Fibroblast of pulmonary artery (primary cell): Measurements from ENCODE around the gene LSM14B.
A peak's percentile ranks its signal among the peaks of the same experiment; 100 is the strongest.

Experiments used
- DNase-seq: peaks from one replicate; pipeline ENCODE4 v3.0.0-alpha.2; 2010; ENCODE audit warnings: low read depth
- H3K4me3 ChIP-seq: replicated peaks from 2 replicates; pipeline ENCODE4 v1.5.1; 2011; ENCODE audit warnings: low read depth, mild to moderate bottlenecking, control low read depth, low read length, moderate library complexity
- CTCF ChIP-seq: IDR thresholded peaks from 2 replicates; pipeline ENCODE4 v1.5.1; 2011; ENCODE audit warnings: mild to moderate bottlenecking, control low read depth, low read length, inconsistent platforms; ENCODE audit errors: missing control alignments

The LSM14B gene

DNA sequence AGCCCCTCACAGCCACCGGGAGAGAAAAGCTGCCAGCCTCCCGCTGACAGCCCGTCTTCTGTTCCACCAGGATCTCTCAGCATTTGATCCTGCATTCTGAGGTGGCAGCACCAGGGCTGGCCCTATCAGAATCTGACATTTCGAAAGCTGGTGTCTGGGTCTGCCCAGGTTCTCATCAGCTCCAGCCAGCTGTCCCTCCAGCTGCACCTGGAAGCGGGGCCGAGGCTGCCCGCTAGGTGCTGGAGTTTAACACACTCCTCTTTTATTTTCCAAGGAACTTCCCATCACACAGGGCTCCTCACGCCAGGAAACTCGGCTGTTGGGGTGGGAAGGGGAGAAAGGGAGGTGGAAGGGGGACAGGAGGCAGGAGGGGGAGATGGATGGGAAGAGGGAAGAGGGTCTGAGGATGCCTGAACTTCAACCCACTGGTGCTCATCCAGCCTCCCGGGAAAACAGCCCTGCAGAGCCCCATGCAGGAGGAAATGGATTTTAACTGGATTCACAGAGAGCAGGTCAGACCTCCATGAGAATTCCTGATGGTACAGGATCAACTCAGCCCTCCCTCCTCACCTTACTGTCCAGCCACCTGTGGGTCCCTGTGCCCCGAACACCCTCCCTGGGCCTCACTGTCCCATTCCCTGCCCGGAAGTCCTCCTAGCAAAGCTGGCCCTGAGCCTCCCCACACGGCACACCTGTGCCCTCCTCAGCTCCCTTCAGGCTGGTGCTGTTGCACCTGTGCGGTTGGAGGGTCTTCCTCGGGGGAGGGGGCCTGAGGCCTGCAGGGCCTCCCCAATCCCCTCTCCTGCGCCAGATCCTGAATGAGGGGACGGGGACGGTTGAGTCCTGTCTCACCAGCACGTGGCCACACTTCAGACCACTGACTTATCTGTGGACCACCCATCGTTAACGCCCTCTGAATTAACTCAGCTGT, 3.9 kb upstream of the LSM14B start:
- DNase-seq = no peak
- no peak overlapping the region for H3K4me3 ChIP-seq
- TF ChIP-seq CTCF = no peak

DNA sequence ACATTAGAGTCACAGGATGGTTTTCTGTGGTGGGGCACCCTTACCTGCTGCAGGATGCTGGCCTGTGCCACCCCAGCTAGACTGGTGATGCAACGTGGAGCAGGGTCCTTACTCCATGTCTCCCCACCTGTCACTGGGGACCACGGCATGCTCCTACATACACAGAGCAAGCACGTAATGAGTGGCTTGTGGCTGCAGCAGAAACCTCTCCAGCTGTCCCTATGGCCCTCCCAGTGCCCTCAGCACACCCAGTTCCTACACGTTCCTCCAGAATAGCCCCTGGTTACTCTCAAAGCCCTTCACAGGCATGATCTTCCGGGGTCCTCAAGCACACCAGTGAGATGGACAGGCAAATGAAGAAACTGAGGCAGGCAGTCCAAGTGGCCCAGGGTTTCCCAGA, 3.2 kb upstream of the LSM14B start:
- no peak for TF ChIP-seq CTCF
- no peak overlapping the region for H3K4me3 ChIP-seq
- no peak for DNase-seq

DNA sequence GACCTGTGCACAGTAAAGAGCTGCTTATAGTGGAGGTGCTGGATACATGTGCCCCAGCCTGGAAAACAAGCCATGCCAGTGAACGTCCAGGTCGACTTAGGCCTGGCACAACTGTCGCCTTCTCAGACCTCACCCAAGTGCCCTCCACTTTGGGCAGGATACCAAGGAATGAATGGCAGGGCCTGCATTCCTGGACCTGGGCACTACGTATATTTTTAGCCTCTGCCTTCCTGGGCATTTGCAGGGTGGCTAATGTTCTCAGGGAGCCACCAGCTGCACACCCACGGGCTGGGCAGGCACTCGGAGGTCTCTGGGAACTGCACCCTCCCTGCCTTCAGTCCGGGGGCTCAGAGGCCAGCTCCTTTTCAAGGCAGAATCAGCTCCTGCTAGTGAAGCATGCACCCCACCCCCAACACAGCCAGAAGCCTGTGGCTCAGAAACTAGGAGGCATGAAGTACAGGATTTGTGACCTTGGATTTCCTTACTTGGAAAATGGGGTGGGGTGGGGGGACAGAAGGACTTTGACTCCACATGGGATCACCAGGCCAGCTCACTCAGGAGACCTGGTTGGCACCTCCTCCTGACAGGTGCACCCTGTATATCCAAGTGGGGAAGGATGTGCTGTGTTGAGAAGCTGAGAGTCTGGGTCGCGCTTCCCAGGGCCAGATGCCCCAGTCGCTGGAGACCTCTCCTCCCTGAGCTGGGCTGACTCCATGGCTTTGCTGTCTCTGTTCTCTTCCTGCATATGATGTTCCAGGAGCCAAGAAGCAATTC, 2.5 kb upstream of the LSM14B start:
- H3K4me3 ChIP-seq = no peak overlapping the region
- no peak for DNase-seq
- TF ChIP-seq CTCF = no peak

DNA sequence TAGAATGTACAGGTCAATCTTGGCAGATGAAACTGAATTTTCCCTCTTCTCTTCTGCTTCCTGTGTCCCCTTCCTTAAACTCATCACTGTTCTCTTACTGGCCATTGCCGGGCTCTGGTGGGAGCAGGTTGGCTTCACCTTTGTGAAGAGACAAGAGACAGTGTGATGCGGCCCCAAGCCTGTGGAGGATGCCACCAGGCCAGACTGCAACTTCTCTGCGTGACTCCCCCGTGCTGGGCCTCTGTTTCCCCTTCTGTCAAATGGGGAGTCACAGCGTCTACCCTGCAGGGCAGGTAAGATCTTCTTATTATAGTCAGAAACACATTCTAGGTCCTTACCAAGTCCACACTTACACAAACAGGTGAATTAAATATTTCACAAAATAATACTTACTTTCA, 1.9 kb upstream of the LSM14B start:
- no peak for DNase-seq
- no peak overlapping the region for H3K4me3 ChIP-seq
- TF ChIP-seq CTCF = no peak

- H3K4me3 ChIP-seq = peak overlapping the region; percentile 63
- peak; percentile 67 for DNase-seq
- no peak for TF ChIP-seq CTCF
Observed at GRCh38 chr20:62120990-62121775, 1.1 kb upstream of the LSM14B start.

DNA sequence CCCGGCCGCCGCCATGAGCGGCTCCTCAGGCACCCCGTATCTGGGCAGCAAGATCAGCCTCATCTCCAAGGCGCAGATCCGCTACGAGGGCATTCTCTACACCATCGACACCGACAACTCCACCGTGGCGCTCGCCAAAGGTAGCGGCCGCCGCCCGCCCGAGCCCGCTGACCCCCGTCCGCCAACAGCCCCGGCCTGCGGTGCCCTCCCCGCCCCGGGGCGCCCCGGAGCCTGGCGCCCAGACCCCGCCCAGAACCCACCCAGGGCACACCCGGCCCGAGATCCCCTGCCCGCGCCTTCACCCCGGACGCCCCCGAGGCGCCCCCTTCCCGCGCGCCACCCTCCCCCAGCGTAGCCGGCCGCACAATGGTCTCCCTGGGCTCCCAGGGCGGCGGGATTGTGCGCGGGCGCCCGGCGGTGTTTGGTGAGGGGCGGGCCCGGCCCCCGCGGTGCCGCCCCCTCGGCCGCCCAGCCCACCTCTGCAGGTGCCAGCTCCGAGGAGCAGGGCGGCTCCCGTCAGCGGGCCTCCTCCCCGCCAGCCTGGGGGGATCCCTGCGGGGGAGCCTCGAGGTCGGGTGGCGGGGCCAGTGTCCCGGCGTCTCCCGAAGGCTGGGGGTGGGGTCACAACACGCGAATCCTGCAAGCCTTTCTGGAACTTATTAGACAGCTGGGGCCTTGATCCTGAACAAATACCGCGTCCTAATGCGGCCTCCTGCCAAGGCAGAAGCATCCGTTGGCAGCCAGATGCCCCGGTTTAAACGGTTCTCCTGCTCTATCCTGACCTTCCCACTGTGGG, 577 bp downstream of the LSM14B start:
- peak overlapping the region; percentile 72 for H3K4me3 ChIP-seq
- no peak for TF ChIP-seq CTCF
- peak; percentile 27 for DNase-seq
